ENCODE results near the gene BBS2. TPM values are rescaled to one million over a fixed set of nuclear protein-coding genes. Genes with fewer than 3 reads are reported as not detected.

Gene BBS2
- total RNA-seq, 1 experiment from 2014 or later, result 23.9 TPM

GRCh38 chr16:56477096-56477878, 42.5 kb downstream of the BBS2 start:
- POLR2A ChIA-PET, result interaction anchor here (0.9 kb wide), 2 partner anchors 25 to 33 kb away, joined by 4 to 8 read pairs; no protein-coding TSS in a partner anchor
- Mint-ChIP-seq H3K4me3 (ENCODE audit: unreplicated experiment) (no peak overlapping the region), H3K36me3 (ENCODE audit: insufficient read depth, unreplicated experiment) (peaks cover 88% of the 10 kb centered on the region), H3K4me1 (ENCODE audit: insufficient read depth, unreplicated experiment) (peaks cover 6% of the 10 kb centered on the region), H3K9me3 (ENCODE audit: unreplicated experiment) (no peaks in the 10 kb centered on the region), H3K27me3 (ENCODE audit: insufficient read depth, unreplicated experiment) (no peaks in the 10 kb centered on the region), H3K27ac (ENCODE audit: low read depth, unreplicated experiment) (peak overlapping the region; percentile 35)
- no peak for TF ChIP-seq CTCF (IDR thresholded peaks at IDR 0.05; ENCODE audit: unreplicated experiment)
- DNase-seq (ENCODE audit: unreplicated experiment), result peak; percentile 73
- BruUV-seq (replicated peaks), result no TSS peak
- intact Hi-C loops (cut with micrococcal nuclease), result no loop called here
- CTCF ChIA-PET, result no interaction called here

- no peak overlapping the region for H3K27ac Mint-ChIP-seq (ENCODE audit: low read depth, unreplicated experiment)
- intact Hi-C loops (cut with micrococcal nuclease), result no loop called here
- TF ChIP-seq CTCF (IDR thresholded peaks at IDR 0.05; ENCODE audit: unreplicated experiment), result no peak
- no peak for DNase-seq (ENCODE audit: unreplicated experiment)
- peaks cover 9% of the 10 kb centered on the region for H3K4me1 Mint-ChIP-seq (ENCODE audit: insufficient read depth, unreplicated experiment)
- POLR2A ChIA-PET, result interaction anchor here (1.1 to 2.3 kb wide), 5 partner anchors 8 to 38 kb away, joined by 3 to 14 read pairs (median 5); partner anchors contain the start of genes NUDT21 and OGFOD1
- CTCF ChIA-PET, result interaction anchor here (0.6 to 1.2 kb wide), 3 partner anchors 21 to 693 kb away, joined by 3 to 4 read pairs (median 3); no protein-coding TSS in a partner anchor
- BruUV-seq (replicated peaks), result no TSS peak
- H3K9me3 Mint-ChIP-seq (ENCODE audit: unreplicated experiment), result no peaks in the 10 kb centered on the region
- no peaks in the 10 kb centered on the region for H3K27me3 Mint-ChIP-seq (ENCODE audit: insufficient read depth, unreplicated experiment)
- H3K4me3 Mint-ChIP-seq (ENCODE audit: unreplicated experiment), result no peak overlapping the region
- H3K36me3 Mint-ChIP-seq (ENCODE audit: insufficient read depth, unreplicated experiment), result peaks cover 97% of the 10 kb centered on the region
Measured at GRCh38 chr16:56475201-56475600, 44.6 kb downstream of the BBS2 start.

GRCh38 chr16:56470666-56471065, 49.2 kb downstream of the BBS2 start:
- POLR2A ChIA-PET, result interaction anchor here (1.2 to 1.7 kb wide), 3 partner anchors 10 to 20 kb away, joined by 3 to 5 read pairs (median 5); partner anchors contain the start of genes NUDT21 and OGFOD1

More at GRCh38 chr16:56470666-56471065, 49.2 kb downstream of the BBS2 start:
- no peak for TF ChIP-seq CTCF (IDR thresholded peaks at IDR 0.05; ENCODE audit: unreplicated experiment)
- intact Hi-C loops (cut with micrococcal nuclease), result no loop called here
- H3K27me3 Mint-ChIP-seq (ENCODE audit: insufficient read depth, unreplicated experiment), result no peaks in the 10 kb centered on the region
- no peak overlapping the region for H3K4me3 Mint-ChIP-seq (ENCODE audit: unreplicated experiment)
- DNase-seq (ENCODE audit: unreplicated experiment), result no peak
- CTCF ChIA-PET, result interaction anchor here (0.9 kb wide), 1 partner anchor 12 kb away, joined by 3 read pairs; no protein-coding TSS in a partner anchor
- H3K27ac Mint-ChIP-seq (ENCODE audit: low read depth, unreplicated experiment), result peak overlapping the region; percentile 70
- no peaks in the 10 kb centered on the region for H3K9me3 Mint-ChIP-seq (ENCODE audit: unreplicated experiment)
- peaks cover 96% of the 10 kb centered on the region for H3K36me3 Mint-ChIP-seq (ENCODE audit: insufficient read depth, unreplicated experiment)
- BruUV-seq (replicated peaks), result no TSS peak
- peaks cover 3% of the 10 kb centered on the region for H3K4me1 Mint-ChIP-seq (ENCODE audit: insufficient read depth, unreplicated experiment)

All from MCF 10A (cell line).